Measurements from ENCODE around the gene PRR20C. TPM values are rescaled to one million over a fixed set of nuclear protein-coding genes. Genes with fewer than 3 reads are reported as not detected.
A peak's percentile ranks its signal among the peaks of the same experiment; 100 is the strongest.

PRR20C gene
- total and polyA plus RNA-seq, 2 experiments from 2014 or later, result not detected

- no peak for TF ChIP-seq ZNF462 (CRISPR knock-in tag; IDR thresholded peaks at IDR 0.05)
- TF ChIP-seq ZNF331 (CRISPR knock-in tag; IDR thresholded peaks at IDR 0.05; ENCODE audit: low read depth), result no peak
- no peak for TF ChIP-seq STAT1 (IDR thresholded peaks at IDR 0.05; ENCODE audit: unreplicated experiment)
These were observed 30.2 kb upstream of the PRR20C start (continued) for GRCh38 chr13:57123681-57124080.

GRCh38 chr13:57128909-57129308 lies 25.0 kb upstream of the PRR20C start:
- peak; percentile 67 for DNase-seq (ENCODE audit: low spot score)
- H3K27ac Mint-ChIP-seq, result no peak overlapping the region

More at GRCh38 chr13:57128909-57129308, 25.0 kb upstream of the PRR20C start:
- Histone ChIP-seq H3K4me2 (no peak overlapping the region), H3K4me3 (no peak overlapping the region), H3K27me3 (ENCODE audit: insufficient read depth) (no peaks in the 10 kb centered on the region), H3F3A (replicated peaks; ENCODE audit: low read depth) (no peaks in the 10 kb centered on the region), H3K79me2 (replicated peaks; ENCODE audit: insufficient read depth) (no peaks in the 10 kb centered on the region), H3K9me2 (ENCODE audit: insufficient read depth) (no peaks in the 10 kb centered on the region), H3K4me1 (ENCODE audit: insufficient read depth) (no peaks in the 10 kb centered on the region), H3K27ac (ENCODE audit: low read depth) (no peak overlapping the region), H2AFZ (no peak overlapping the region), H3K36me3 (ENCODE audit: insufficient read depth) (no peaks in the 10 kb centered on the region), H4K20me1 (replicated peaks; ENCODE audit: insufficient read depth) (no peaks in the 10 kb centered on the region)
- Mint-ChIP-seq H3K36me3 (ENCODE audit: low read depth) (no peaks in the 10 kb centered on the region), H3K9me3 (no peaks in the 10 kb centered on the region), H3K4me1 (no peaks in the 10 kb centered on the region), H3K27me3 (ENCODE audit: insufficient read depth, low read depth, poor library complexity) (no peaks in the 10 kb centered on the region), H3K4me3 (no peak overlapping the region)
- ATAC-seq, result peak; percentile 77
- TF ChIP-seq JUNB (IDR thresholded peaks at IDR 0.05; ENCODE audit: unreplicated experiment), result no peak
- TF ChIP-seq CTCF (conservative IDR thresholded peaks at IDR 0.05; ENCODE audit: low read depth in 2 of 2), result peak; percentile 31 to 42

Measured in GM23338 (cell line).